Activated naive CD8-positive, alpha-beta T cell (primary cell): ENCODE data around the gene PER2.
"Not testable (repeated sequence)": the region's sequence is repeated elsewhere in the genome, so short reads cannot be mapped to it uniquely, and the experiment has no call there.

Experiments
- H3K27ac Mint-ChIP-seq: one replicate; pipeline ENCODE4 v1.8.0; 2021; ENCODE audit warnings: mixed read lengths
- H3K27me3 Mint-ChIP-seq: one replicate; pipeline ENCODE4 v1.8.0; 2021; ENCODE audit warnings: mixed read lengths
- H3K36me3 Mint-ChIP-seq: one replicate; pipeline ENCODE4 v1.8.0; 2021; ENCODE audit warnings: mixed read lengths
- H3K4me1 Mint-ChIP-seq: one replicate; pipeline ENCODE4 v1.8.0; 2021; ENCODE audit warnings: low read depth, mixed read lengths
- H3K4me3 Mint-ChIP-seq: one replicate; pipeline ENCODE4 v1.8.0; 2021; ENCODE audit warnings: mild to moderate bottlenecking, mixed read lengths
- H3K9me3 Mint-ChIP-seq: one replicate; pipeline ENCODE4 v1.8.0; 2021; ENCODE audit warnings: low read depth, mixed read lengths

PER2 gene

GRCh38 chr2:238286095-238286494, 2.3 kb downstream of the PER2 start:
- H3K4me3 Mint-ChIP-seq: no peak overlapping the region
- H3K4me1 Mint-ChIP-seq: peaks cover 55% of the 10 kb centered on the region
- H3K36me3 Mint-ChIP-seq: peaks cover 2% of the 10 kb centered on the region
- H3K27ac Mint-ChIP-seq: no peak overlapping the region
- no peaks in the 10 kb centered on the region for H3K27me3 Mint-ChIP-seq
- H3K9me3 Mint-ChIP-seq: no peaks in the 10 kb centered on the region

GRCh38 chr2:238285653-238286082, 2.7 kb downstream of the PER2 start:
- Mint-ChIP-seq H3K4me3 (no peak overlapping the region), H3K36me3 (peaks cover 2% of the 10 kb centered on the region), H3K27me3 (no peaks in the 10 kb centered on the region), H3K9me3 (no peaks in the 10 kb centered on the region), H3K4me1 (peaks cover 56% of the 10 kb centered on the region), H3K27ac (no peak overlapping the region)

- Mint-ChIP-seq H3K27me3 (no peaks in the 10 kb centered on the region), H3K4me3 (no peak overlapping the region), H3K9me3 (no peaks in the 10 kb centered on the region), H3K36me3 (peaks cover 2% of the 10 kb centered on the region), H3K4me1 (peaks cover 55% of the 10 kb centered on the region), H3K27ac (no peak overlapping the region)
These were observed 3.5 kb downstream of the PER2 start for GRCh38 chr2:238284802-238285515.

GRCh38 chr2:238282861-238283738, 5.3 kb downstream of the PER2 start:
- Mint-ChIP-seq H3K4me1 (peaks cover 49% of the 10 kb centered on the region), H3K4me3 (no peak overlapping the region), H3K27me3 (no peaks in the 10 kb centered on the region), H3K27ac (no peak overlapping the region), H3K36me3 (peaks cover 2% of the 10 kb centered on the region), H3K9me3 (no peaks in the 10 kb centered on the region)

GRCh38 chr2:238281826-238282480, 6.5 kb downstream of the PER2 start:
- Mint-ChIP-seq H3K4me3 (no peak overlapping the region), H3K9me3 (no peaks in the 10 kb centered on the region), H3K27ac (no peak overlapping the region), H3K36me3 (peaks cover 4% of the 10 kb centered on the region), H3K4me1 (peaks cover 42% of the 10 kb centered on the region), H3K27me3 (no peaks in the 10 kb centered on the region)

GRCh38 chr2:238280083-238280825, 8.2 kb downstream of the PER2 start:
- Mint-ChIP-seq H3K27ac (no peak overlapping the region), H3K36me3 (peaks cover 4% of the 10 kb centered on the region), H3K27me3 (no peaks in the 10 kb centered on the region), H3K4me3 (no peak overlapping the region), H3K4me1 (peaks cover 28% of the 10 kb centered on the region), H3K9me3 (no peaks in the 10 kb centered on the region)

- Mint-ChIP-seq H3K27ac (no peak overlapping the region), H3K9me3 (no peaks in the 10 kb centered on the region), H3K36me3 (peaks cover 6% of the 10 kb centered on the region), H3K27me3 (no peaks in the 10 kb centered on the region), H3K4me3 (no peak overlapping the region), H3K4me1 (peaks cover 24% of the 10 kb centered on the region)
These were observed 9.1 kb downstream of the PER2 start for GRCh38 chr2:238279324-238279682.

- H3K4me3 Mint-ChIP-seq: no peak overlapping the region
- H3K9me3 Mint-ChIP-seq: no peaks in the 10 kb centered on the region
- no peak overlapping the region for H3K27ac Mint-ChIP-seq
- H3K4me1 Mint-ChIP-seq: peaks cover 23% of the 10 kb centered on the region
- peaks cover 6% of the 10 kb centered on the region for H3K36me3 Mint-ChIP-seq
- no peaks in the 10 kb centered on the region for H3K27me3 Mint-ChIP-seq
These were observed 9.6 kb downstream of the PER2 start for GRCh38 chr2:238278626-238279323.

GRCh38 chr2:238277695-238278094, 10.7 kb downstream of the PER2 start:
- Mint-ChIP-seq H3K27ac (no peak overlapping the region), H3K27me3 (no peaks in the 10 kb centered on the region), H3K4me3 (no peak overlapping the region), H3K36me3 (peaks cover 7% of the 10 kb centered on the region), H3K9me3 (no peaks in the 10 kb centered on the region), H3K4me1 (peaks cover 15% of the 10 kb centered on the region)

- Mint-ChIP-seq H3K4me1 (peaks cover 2% of the 10 kb centered on the region), H3K36me3 (peaks cover 10% of the 10 kb centered on the region), H3K27me3 (no peaks in the 10 kb centered on the region), H3K27ac (no peak overlapping the region), H3K4me3 (no peak overlapping the region), H3K9me3 (no peaks in the 10 kb centered on the region)
These were observed 14.1 kb downstream of the PER2 start for GRCh38 chr2:238274152-238274865.

GRCh38 chr2:238273433-238273832, 15.0 kb downstream of the PER2 start:
- H3K4me1 Mint-ChIP-seq, H3K27ac Mint-ChIP-seq, H3K4me3 Mint-ChIP-seq, H3K9me3 Mint-ChIP-seq, H3K36me3 Mint-ChIP-seq, H3K27me3 Mint-ChIP-seq: not testable (repeated sequence)

GRCh38 chr2:238272156-238272555, 16.3 kb downstream of the PER2 start:
- no peaks in the 10 kb centered on the region for H3K27me3 Mint-ChIP-seq
- H3K9me3 Mint-ChIP-seq: no peaks in the 10 kb centered on the region
- H3K4me1 Mint-ChIP-seq: no peaks in the 10 kb centered on the region
- peaks cover 11% of the 10 kb centered on the region for H3K36me3 Mint-ChIP-seq
- no peak overlapping the region for H3K27ac Mint-ChIP-seq
- H3K4me3 Mint-ChIP-seq: no peak overlapping the region

- H3K4me3 Mint-ChIP-seq, H3K4me1 Mint-ChIP-seq, H3K36me3 Mint-ChIP-seq, H3K9me3 Mint-ChIP-seq, H3K27ac Mint-ChIP-seq, H3K27me3 Mint-ChIP-seq: not testable (repeated sequence)
These were observed 16.7 kb downstream of the PER2 start for GRCh38 chr2:238271686-238272085.

GRCh38 chr2:238271061-238271554, 17.3 kb downstream of the PER2 start:
- H3K9me3 Mint-ChIP-seq: no peaks in the 10 kb centered on the region
- H3K36me3 Mint-ChIP-seq: peaks cover 10% of the 10 kb centered on the region
- no peak overlapping the region for H3K4me3 Mint-ChIP-seq
- no peaks in the 10 kb centered on the region for H3K27me3 Mint-ChIP-seq
- no peak overlapping the region for H3K27ac Mint-ChIP-seq
- no peaks in the 10 kb centered on the region for H3K4me1 Mint-ChIP-seq
